ENCODE measurements around the gene PTPRJ. TPM values are rescaled to one million over a fixed set of nuclear protein-coding genes. Genes with fewer than 3 reads are reported as not detected.

The PTPRJ gene
- total RNA-seq, 1 experiment from 2014 or later = 12.1 TPM

- TF ChIP-seq EZH2 (IDR thresholded peaks at IDR 0.05; ENCODE audit: borderline replicate concordance, low read depth, low read length, poor library complexity, severe bottlenecking) (no peak), CTCF (conservative IDR thresholded peaks at IDR 0.05; ENCODE audit: low read depth, low read length) (no peak)
- DNase-seq (ENCODE audit: low spot score) = no peak
- no peaks in the 10 kb centered on the region for H3K9me3 ChIP-seq (ENCODE audit: low read depth, low read length, poor library complexity, severe bottlenecking)
- no peaks in the 10 kb centered on the region for H3K27me3 ChIP-seq (replicated peaks; ENCODE audit: insufficient read depth, low read depth, low read length, poor library complexity)
- intact Hi-C loops (cut with micrococcal nuclease; ENCODE audit: unreplicated experiment) = no loop called here
- peaks cover 12% of the 10 kb centered on the region for H3K4me1 ChIP-seq (ENCODE audit: insufficient read depth, low read length, poor library complexity, severe bottlenecking)
- no peaks in the 10 kb centered on the region for H3K36me3 ChIP-seq (ENCODE audit: insufficient read depth, low read length, poor library complexity, severe bottlenecking)
- ChIA-PET POLR2A (ENCODE audit: low non-redundant PET) (no interaction called here), CTCF (no interaction called here)
- H3K4me3 ChIP-seq (ENCODE audit: low read depth, low read length, poor library complexity, severe bottlenecking) = no peak overlapping the region
- no TSS peak for BruUV-seq (replicated peaks)
- H3K27ac ChIP-seq (ENCODE audit: low read depth, low read length, poor library complexity, severe bottlenecking) = no peak overlapping the region
Observed at GRCh38 chr11:47986219-47986618, 5.9 kb downstream of the PTPRJ start.

- TF ChIP-seq EZH2 (IDR thresholded peaks at IDR 0.05; ENCODE audit: borderline replicate concordance, low read depth, low read length, poor library complexity, severe bottlenecking) (no peak), CTCF (conservative IDR thresholded peaks at IDR 0.05; ENCODE audit: low read depth, low read length) (no peak)
- Histone ChIP-seq H3K4me3 (ENCODE audit: low read depth, low read length, poor library complexity, severe bottlenecking) (no peak overlapping the region), H3K4me1 (ENCODE audit: insufficient read depth, low read length, poor library complexity, severe bottlenecking) (peaks cover 8% of the 10 kb centered on the region), H3K27ac (ENCODE audit: low read depth, low read length, poor library complexity, severe bottlenecking) (no peak overlapping the region), H3K36me3 (ENCODE audit: insufficient read depth, low read length, poor library complexity, severe bottlenecking) (no peaks in the 10 kb centered on the region), H3K27me3 (replicated peaks; ENCODE audit: insufficient read depth, low read depth, low read length, poor library complexity) (no peaks in the 10 kb centered on the region), H3K9me3 (ENCODE audit: low read depth, low read length, poor library complexity, severe bottlenecking) (no peaks in the 10 kb centered on the region)
- DNase-seq (ENCODE audit: low spot score) = no peak
- ChIA-PET CTCF (no interaction called here), POLR2A (ENCODE audit: low non-redundant PET) (no interaction called here)
- BruUV-seq (replicated peaks) = no TSS peak
- intact Hi-C loops (cut with micrococcal nuclease; ENCODE audit: unreplicated experiment) = no loop called here
Observed at GRCh38 chr11:47986742-47987141, 6.4 kb downstream of the PTPRJ start.

GRCh38 chr11:47987310-47987709 lies 7.0 kb downstream of the PTPRJ start:
- no peaks in the 10 kb centered on the region for H3K36me3 ChIP-seq (ENCODE audit: insufficient read depth, low read length, poor library complexity, severe bottlenecking)
- no TSS peak for BruUV-seq (replicated peaks)
- no peak for TF ChIP-seq CTCF (conservative IDR thresholded peaks at IDR 0.05; ENCODE audit: low read depth, low read length)
- TF ChIP-seq EZH2 (IDR thresholded peaks at IDR 0.05; ENCODE audit: borderline replicate concordance, low read depth, low read length, poor library complexity, severe bottlenecking) = no peak
- H3K4me1 ChIP-seq (ENCODE audit: insufficient read depth, low read length, poor library complexity, severe bottlenecking) = peaks cover 5% of the 10 kb centered on the region
- ChIA-PET POLR2A (ENCODE audit: low non-redundant PET) (no interaction called here), CTCF (no interaction called here)
- no peaks in the 10 kb centered on the region for H3K27me3 ChIP-seq (replicated peaks; ENCODE audit: insufficient read depth, low read depth, low read length, poor library complexity)
- H3K27ac ChIP-seq (ENCODE audit: low read depth, low read length, poor library complexity, severe bottlenecking) = no peak overlapping the region
- no peak for DNase-seq (ENCODE audit: low spot score)
- intact Hi-C loops (cut with micrococcal nuclease; ENCODE audit: unreplicated experiment) = no loop called here
- H3K4me3 ChIP-seq (ENCODE audit: low read depth, low read length, poor library complexity, severe bottlenecking) = no peak overlapping the region
- no peaks in the 10 kb centered on the region for H3K9me3 ChIP-seq (ENCODE audit: low read depth, low read length, poor library complexity, severe bottlenecking)

All from A673 (cell line).